Measurements from ENCODE around the gene ZSCAN26.
"Not testable (repeated sequence)": the region's sequence is repeated elsewhere in the genome, so short reads cannot be mapped to it uniquely, and the experiment has no call there.

ZSCAN26 gene

GRCh38 chr6:28291573-28291972 lies 24.6 kb downstream of the ZSCAN26 start:
- no peak for TF ChIP-seq CTCF (conservative IDR thresholded peaks at IDR 0.05; ENCODE audit: low read depth, low read length)
- no peak overlapping the region for H3K4me3 ChIP-seq (ENCODE audit: low read depth, low read length)
- DNase-seq (ENCODE audit: low read depth), result no peak

DNA sequence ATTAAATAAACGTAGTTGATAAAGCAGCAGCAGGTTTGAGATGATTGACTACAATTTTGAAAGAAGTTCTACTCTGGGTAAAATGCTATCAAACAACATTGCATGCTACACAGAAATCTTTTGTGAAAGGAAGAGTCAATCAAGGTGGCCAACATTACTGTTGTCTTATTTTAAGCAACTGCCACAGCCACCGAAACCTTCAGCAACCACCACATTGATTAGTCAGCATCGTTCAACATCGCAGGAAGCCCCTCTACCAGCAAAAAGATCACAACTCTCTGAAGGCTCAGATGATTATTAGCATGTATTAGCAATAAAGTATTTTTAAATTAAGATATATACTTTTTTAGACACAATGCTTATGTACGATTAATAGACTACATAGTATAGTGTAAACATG lies 28.4 kb downstream of the ZSCAN26 start:
- TF ChIP-seq CTCF (conservative IDR thresholded peaks at IDR 0.05; ENCODE audit: low read depth, low read length), result no peak
- no peak overlapping the region for H3K4me3 ChIP-seq (ENCODE audit: low read depth, low read length)
- no peak for DNase-seq (ENCODE audit: low read depth)

DNA sequence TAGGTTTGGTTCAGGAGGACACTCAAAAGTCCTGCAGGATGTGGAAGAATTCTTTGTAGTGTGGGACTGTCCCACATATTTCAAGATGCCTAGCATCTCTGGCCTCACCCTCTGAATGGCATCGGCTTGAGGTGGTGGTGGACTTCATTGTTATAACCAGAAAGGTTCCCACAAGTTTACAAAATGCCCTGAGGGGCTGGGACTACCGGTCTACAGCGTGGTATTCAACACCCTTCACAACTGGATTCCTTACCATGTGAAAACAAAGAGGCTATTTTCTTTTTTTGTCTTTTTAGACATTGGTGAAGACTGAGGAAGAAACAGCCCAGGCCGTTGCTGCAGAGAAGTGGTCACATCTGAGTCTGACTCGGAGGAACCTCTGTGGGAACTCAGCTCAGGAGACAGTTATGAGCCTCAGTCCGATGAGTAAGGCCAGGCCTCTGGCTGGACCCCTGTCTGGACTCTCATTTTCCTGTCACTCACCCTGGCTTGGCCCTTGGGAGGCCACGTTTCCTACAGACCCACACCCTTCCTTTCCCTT lies 29.6 kb downstream of the ZSCAN26 start:
- DNase-seq (ENCODE audit: low read depth), result no peak
- TF ChIP-seq CTCF (conservative IDR thresholded peaks at IDR 0.05; ENCODE audit: low read depth, low read length), result no peak

DNA sequence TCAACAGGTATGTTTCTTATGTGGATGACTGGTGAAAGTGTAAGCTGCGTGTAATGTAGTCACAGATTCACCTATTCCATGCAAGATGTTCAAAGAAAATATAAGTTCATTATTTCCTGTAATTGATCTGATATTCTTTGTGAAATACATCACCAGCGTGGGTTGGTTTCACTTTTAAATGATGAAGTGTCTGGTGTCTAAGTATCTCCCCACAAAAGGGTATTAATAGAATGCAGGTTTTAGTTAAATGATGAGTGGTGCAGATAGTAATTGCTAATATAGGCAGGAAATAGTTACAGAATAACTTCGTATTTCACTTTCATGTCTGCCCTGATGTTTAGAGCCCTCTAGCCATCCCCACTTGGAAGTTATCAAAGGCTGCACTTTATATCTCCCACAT lies 36.6 kb downstream of the ZSCAN26 start:
- no peak for DNase-seq (ENCODE audit: low read depth)
- TF ChIP-seq CTCF (conservative IDR thresholded peaks at IDR 0.05; ENCODE audit: low read depth, low read length), result no peak
- no peak overlapping the region for H3K4me3 ChIP-seq (ENCODE audit: low read depth, low read length)

More for the DNA sequence above, 29.6 kb downstream of the ZSCAN26 start:
- no peak overlapping the region for H3K4me3 ChIP-seq (ENCODE audit: low read depth, low read length)

GRCh38 chr6:28306363-28306762 lies 39.4 kb downstream of the ZSCAN26 start:
- not testable (repeated sequence) for H3K4me3 ChIP-seq (ENCODE audit: low read depth, low read length)

GRCh38 chr6:28311139-28311823 lies 44.3 kb downstream of the ZSCAN26 start:
- no peak for TF ChIP-seq CTCF (conservative IDR thresholded peaks at IDR 0.05; ENCODE audit: low read depth, low read length)
- DNase-seq (ENCODE audit: low read depth), result no peak
- H3K4me3 ChIP-seq (ENCODE audit: low read depth, low read length), result no peak overlapping the region

More at GRCh38 chr6:28306363-28306762, 39.4 kb downstream of the ZSCAN26 start:
- DNase-seq (ENCODE audit: low read depth), result not testable (repeated sequence)

DNA sequence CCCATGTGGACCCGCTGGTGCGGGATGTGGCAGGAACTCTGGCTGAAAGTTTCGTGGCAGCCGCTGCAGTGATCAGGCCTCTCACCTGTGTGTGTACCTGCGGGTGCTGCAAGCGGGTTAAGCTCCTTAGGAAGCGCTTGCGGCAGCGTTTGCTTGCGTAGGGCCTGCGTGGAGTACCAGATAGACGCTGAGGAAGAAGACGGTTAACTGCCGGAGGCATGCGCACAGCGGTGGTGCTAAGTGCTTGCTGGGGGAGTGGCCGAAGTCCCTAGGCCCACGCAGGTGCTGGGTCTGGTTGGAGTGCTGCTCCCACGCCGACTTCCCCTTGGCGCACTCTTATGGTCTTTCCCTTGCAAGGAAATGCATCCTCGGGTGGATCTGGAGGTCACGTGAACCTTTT lies 46.0 kb downstream of the ZSCAN26 start:
- TF ChIP-seq CTCF (conservative IDR thresholded peaks at IDR 0.05; ENCODE audit: low read depth, low read length), result no peak

More for the DNA sequence above, 46.0 kb downstream of the ZSCAN26 start:
- no peak overlapping the region for H3K4me3 ChIP-seq (ENCODE audit: low read depth, low read length)
- no peak for DNase-seq (ENCODE audit: low read depth)

Data from choroid plexus epithelial cell (primary cell).